ENCODE results near the gene PLXNC1. TPM values are rescaled to one million over a fixed set of nuclear protein-coding genes. Genes with fewer than 3 reads are reported as not detected.

PLXNC1 gene
- total and polyA plus RNA-seq, 2 donors (not counting 1 experiment from before 2014, with no cell fraction given), result 9.7 to 33.6 TPM

DNA sequence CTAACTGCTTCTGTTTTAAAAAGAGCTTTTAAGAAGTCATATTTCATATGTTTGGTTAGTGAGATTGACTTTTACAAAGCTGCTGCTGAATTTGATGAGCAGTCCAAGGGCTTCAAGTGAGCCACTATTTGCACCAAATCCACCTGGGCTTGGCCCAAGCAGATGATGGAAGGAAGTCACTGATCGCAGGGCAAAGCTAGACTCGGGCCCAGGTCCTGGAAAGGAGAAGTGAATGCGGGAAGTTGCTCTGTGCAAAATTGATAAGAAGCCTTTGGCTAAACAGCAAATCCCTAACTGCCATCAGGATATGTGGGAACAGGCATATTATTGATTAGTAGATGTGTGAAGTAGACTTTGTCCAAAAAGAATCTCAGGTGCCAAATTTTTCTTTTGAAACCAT lies 30.5 kb downstream of the PLXNC1 start:
- ATAC-seq (ENCODE audit: low read depth) (no peak), DNase-seq (no peak)
- CTCF ChIA-PET, result interaction anchor here (0.7 to 0.8 kb wide), 2 partner anchors 34 to 801 kb away, joined by 3 to 4 read pairs; no protein-coding TSS in a partner anchor
- no peak for TF ChIP-seq EZH2 (IDR thresholded peaks at IDR 0.05; ENCODE audit: borderline replicate concordance, insufficient read depth, low read depth, low read length, poor library complexity, severe bottlenecking)
- TF ChIP-seq, protein P1, sequence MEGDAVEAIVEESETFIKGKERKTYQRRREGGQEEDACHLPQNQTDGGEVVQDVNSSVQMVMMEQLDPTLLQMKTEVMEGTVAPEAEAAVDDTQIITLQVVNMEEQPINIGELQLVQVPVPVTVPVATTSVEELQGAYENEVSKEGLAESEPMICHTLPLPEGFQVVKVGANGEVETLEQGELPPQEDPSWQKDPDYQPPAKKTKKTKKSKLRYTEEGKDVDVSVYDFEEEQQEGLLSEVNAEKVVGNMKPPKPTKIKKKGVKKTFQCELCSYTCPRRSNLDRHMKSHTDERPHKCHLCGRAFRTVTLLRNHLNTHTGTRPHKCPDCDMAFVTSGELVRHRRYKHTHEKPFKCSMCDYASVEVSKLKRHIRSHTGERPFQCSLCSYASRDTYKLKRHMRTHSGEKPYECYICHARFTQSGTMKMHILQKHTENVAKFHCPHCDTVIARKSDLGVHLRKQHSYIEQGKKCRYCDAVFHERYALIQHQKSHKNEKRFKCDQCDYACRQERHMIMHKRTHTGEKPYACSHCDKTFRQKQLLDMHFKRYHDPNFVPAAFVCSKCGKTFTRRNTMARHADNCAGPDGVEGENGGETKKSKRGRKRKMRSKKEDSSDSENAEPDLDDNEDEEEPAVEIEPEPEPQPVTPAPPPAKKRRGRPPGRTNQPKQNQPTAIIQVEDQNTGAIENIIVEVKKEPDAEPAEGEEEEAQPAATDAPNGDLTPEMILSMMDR (IDR thresholded peaks at IDR 0.05), result no peak
- peaks cover 3% of the 10 kb centered on the region for H3K9me3 Mint-ChIP-seq (ENCODE audit: insufficient read depth)
- no peak overlapping the region for H3K4me3 ChIP-seq (ENCODE audit: control extremely low read depth in 1 of 5, extremely low read depth in 1 of 5, insufficient read depth in 1 of 5, low read depth in 2 of 5, low read length in 4 of 5)
- peaks cover 22% of the 10 kb centered on the region for H3K79me2 ChIP-seq (ENCODE audit: control insufficient read depth, insufficient read depth, low read length)
- H3K27me3 Mint-ChIP-seq, result no peaks in the 10 kb centered on the region
- peaks cover 39% of the 10 kb centered on the region for H3K4me1 Mint-ChIP-seq
- peaks cover 0 to 13% of the 10 kb centered on the region in 2 experiments for H3K36me3 ChIP-seq (replicated peaks in 1 of 2; ENCODE audit: control extremely low read depth in 1 of 2, control insufficient read depth in 1 of 2, extremely low read depth in 1 of 2, insufficient read depth in 2 of 2, low read length in 1 of 2)
- H3K27me3 ChIP-seq (replicated peaks in 1 of 4; ENCODE audit: control extremely low read depth in 1 of 4, control insufficient read depth in 3 of 4, insufficient read depth in 4 of 4, low read length in 3 of 4), result no peaks in the 10 kb centered on the region
- 41% methylated on average over 3 of the region's 3 CpGs for WGBS (ENCODE audit: insufficient coverage)
- no peaks in the 10 kb centered on the region for H4K20me1 ChIP-seq (ENCODE audit: control insufficient read depth, insufficient read depth, low read length, poor library complexity, severe bottlenecking)
- no peak overlapping the region for H3K4me2 ChIP-seq (replicated peaks; ENCODE audit: low read depth, low read length, poor library complexity, severe bottlenecking)
- intact Hi-C loops (cut with micrococcal nuclease), result no loop called here
- no peak overlapping the region for H3K27ac Mint-ChIP-seq
- POLR2A ChIA-PET, result no interaction called here
- H2AFZ ChIP-seq (ENCODE audit: insufficient read depth, low read depth, low read length, poor library complexity, severe bottlenecking), result no peak overlapping the region
- H3K4me1 ChIP-seq (ENCODE audit: control insufficient read depth in 2 of 2, insufficient read depth in 2 of 2, low read length in 2 of 2), result peaks cover 25 to 30% of the 10 kb centered on the region in 2 donors
- no peak overlapping the region for H3K9ac ChIP-seq (ENCODE audit: low read length)
- H3K4me3 Mint-ChIP-seq, result no peak overlapping the region
- no peak overlapping the region for H3K27ac ChIP-seq (ENCODE audit: low read length in 2 of 2)
- peaks cover 0 to 6% (median 2%) of the 10 kb centered on the region in 3 donors for H3K9me3 ChIP-seq (ENCODE audit: control extremely low read depth in 1 of 3, control insufficient read depth in 2 of 3, insufficient read depth in 1 of 3, low read length in 2 of 3)

DNA sequence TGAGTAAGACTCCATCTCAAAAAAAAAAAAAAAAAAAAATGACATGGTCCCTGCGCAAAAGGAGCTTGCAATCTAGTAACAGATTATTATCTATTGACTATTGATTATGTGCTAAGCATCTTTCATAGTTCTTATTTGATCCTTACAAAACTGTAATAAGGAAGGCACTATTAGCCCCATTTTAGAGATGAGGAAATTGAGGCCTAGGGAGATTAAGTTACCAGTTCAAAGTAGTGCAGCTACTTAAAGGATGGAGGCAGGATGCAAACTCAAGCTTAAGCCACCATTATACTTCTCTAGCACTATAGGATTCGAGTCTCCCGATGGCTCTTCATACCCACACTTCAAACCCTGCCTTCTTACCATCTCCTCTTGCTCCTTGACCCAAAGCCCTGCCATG lies 31.3 kb downstream of the PLXNC1 start:
- peaks cover 0 to 13% of the 10 kb centered on the region in 2 experiments for H3K36me3 ChIP-seq (replicated peaks in 1 of 2; ENCODE audit: control extremely low read depth in 1 of 2, control insufficient read depth in 1 of 2, extremely low read depth in 1 of 2, insufficient read depth in 2 of 2, low read length in 1 of 2)
- POLR2A ChIA-PET, result no interaction called here
- H3K4me1 Mint-ChIP-seq, result peaks cover 33% of the 10 kb centered on the region

More for the DNA sequence above, 31.3 kb downstream of the PLXNC1 start:
- H3K4me2 ChIP-seq (replicated peaks; ENCODE audit: low read depth, low read length, poor library complexity, severe bottlenecking), result no peak overlapping the region
- DNase-seq (no peak), ATAC-seq (ENCODE audit: low read depth) (no peak)
- peaks cover 19% of the 10 kb centered on the region for H3K79me2 ChIP-seq (ENCODE audit: control insufficient read depth, insufficient read depth, low read length)
- no peaks in the 10 kb centered on the region for H4K20me1 ChIP-seq (ENCODE audit: control insufficient read depth, insufficient read depth, low read length, poor library complexity, severe bottlenecking)
- Mint-ChIP-seq H3K9me3 (ENCODE audit: insufficient read depth) (peaks cover 3% of the 10 kb centered on the region), H3K4me3 (no peak overlapping the region), H3K27ac (peak overlapping the region; percentile 39), H3K27me3 (no peaks in the 10 kb centered on the region)
- intact Hi-C loops (cut with micrococcal nuclease), result no loop called here
- no peak overlapping the region for H3K4me3 ChIP-seq (ENCODE audit: control extremely low read depth in 1 of 5, extremely low read depth in 1 of 5, insufficient read depth in 1 of 5, low read depth in 2 of 5, low read length in 4 of 5)
- no peak overlapping the region for H3K9ac ChIP-seq (ENCODE audit: low read length)
- H3K27ac ChIP-seq (ENCODE audit: low read length in 2 of 2), result no peak overlapping the region
- H3K4me1 ChIP-seq (ENCODE audit: control insufficient read depth in 2 of 2, insufficient read depth in 2 of 2, low read length in 2 of 2), result peaks cover 17 to 21% of the 10 kb centered on the region in 2 donors
- no peak overlapping the region for H2AFZ ChIP-seq (ENCODE audit: insufficient read depth, low read depth, low read length, poor library complexity, severe bottlenecking)
- H3K27me3 ChIP-seq (replicated peaks in 1 of 4; ENCODE audit: control extremely low read depth in 1 of 4, control insufficient read depth in 3 of 4, insufficient read depth in 4 of 4, low read length in 3 of 4), result no peaks in the 10 kb centered on the region
- peaks cover 0 to 6% (median 2%) of the 10 kb centered on the region in 3 donors for H3K9me3 ChIP-seq (ENCODE audit: control extremely low read depth in 1 of 3, control insufficient read depth in 2 of 3, insufficient read depth in 1 of 3, low read length in 2 of 3)
- 45% methylated on average over 2 of the region's 3 CpGs for WGBS (ENCODE audit: insufficient coverage)
- CTCF ChIA-PET, result interaction anchor here (0.5 kb wide), 1 partner anchor 254 kb away, joined by 3 read pairs; no protein-coding TSS in a partner anchor
- TF ChIP-seq, protein P1 (IDR thresholded peaks at IDR 0.05), result no peak
- TF ChIP-seq EZH2 (IDR thresholded peaks at IDR 0.05; ENCODE audit: borderline replicate concordance, insufficient read depth, low read depth, low read length, poor library complexity, severe bottlenecking), result no peak

All from B cell (primary cell).